ENCODE results near the gene ABCC11.

- TF ChIP-seq CTCF (IDR thresholded peaks at IDR 0.05) (no peak), POLR2A (IDR thresholded peaks at IDR 0.05) (no peak)
These were observed 28.8 kb upstream of the ABCC11 start for GRCh38 chr16:48276102-48276501.

All from right lobe of liver (tissue), 4 donors.